Stimulated activated CD4-positive, alpha-beta T cell treated with anti-CD3 and anti-CD28 coated beads, Interleukin-2, amount 100 ng/mL, for 48 hours (primary cell): ENCODE data around the gene TEX13B.
"Not testable (repeated sequence)": the region's sequence is repeated elsewhere in the genome, so short reads cannot be mapped to it uniquely, and the experiment has no call there.

Experiments used
- DNase-seq, 2 donors: peaks; one replicate each; pipeline ENCODE4 v3.0.0-alpha.2; 2020

TEX13B gene, protein sequence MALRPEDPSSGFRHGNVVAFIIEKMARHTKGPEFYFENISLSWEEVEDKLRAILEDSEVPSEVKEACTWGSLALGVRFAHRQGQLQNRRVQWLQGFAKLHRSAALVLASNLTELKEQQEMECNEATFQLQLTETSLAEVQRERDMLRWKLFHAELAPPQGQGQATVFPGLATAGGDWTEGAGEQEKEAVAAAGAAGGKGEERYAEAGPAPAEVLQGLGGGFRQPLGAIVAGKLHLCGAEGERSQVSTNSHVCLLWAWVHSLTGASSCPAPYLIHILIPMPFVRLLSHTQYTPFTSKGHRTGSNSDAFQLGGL

DNA sequence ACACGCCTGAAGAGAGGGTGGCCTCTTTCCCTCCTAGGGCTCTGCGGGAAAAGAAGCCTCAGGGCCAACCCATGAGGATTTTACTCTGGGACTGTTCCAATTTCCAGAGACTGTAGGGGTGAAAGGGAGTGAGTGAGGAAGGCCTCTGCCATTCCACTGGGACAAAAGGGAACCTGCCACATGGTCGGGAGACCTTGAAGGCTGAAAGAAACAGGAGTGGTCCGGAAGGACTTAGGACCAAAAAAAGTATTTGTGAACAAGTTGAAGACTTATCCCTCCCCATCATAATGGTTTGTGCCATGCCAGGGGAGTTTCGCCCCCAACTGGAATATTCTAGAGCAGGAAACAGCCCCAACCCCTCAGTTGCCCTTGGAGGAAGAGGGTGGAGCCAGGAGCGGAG is at the start of gene TEX13B:
TEX13B (minus strand) TSS at position 15 of the 400 bp plus-strand sequence. CDS start 243 bp downstream, outside the sequence.
- DNase-seq = no peak

DNA sequence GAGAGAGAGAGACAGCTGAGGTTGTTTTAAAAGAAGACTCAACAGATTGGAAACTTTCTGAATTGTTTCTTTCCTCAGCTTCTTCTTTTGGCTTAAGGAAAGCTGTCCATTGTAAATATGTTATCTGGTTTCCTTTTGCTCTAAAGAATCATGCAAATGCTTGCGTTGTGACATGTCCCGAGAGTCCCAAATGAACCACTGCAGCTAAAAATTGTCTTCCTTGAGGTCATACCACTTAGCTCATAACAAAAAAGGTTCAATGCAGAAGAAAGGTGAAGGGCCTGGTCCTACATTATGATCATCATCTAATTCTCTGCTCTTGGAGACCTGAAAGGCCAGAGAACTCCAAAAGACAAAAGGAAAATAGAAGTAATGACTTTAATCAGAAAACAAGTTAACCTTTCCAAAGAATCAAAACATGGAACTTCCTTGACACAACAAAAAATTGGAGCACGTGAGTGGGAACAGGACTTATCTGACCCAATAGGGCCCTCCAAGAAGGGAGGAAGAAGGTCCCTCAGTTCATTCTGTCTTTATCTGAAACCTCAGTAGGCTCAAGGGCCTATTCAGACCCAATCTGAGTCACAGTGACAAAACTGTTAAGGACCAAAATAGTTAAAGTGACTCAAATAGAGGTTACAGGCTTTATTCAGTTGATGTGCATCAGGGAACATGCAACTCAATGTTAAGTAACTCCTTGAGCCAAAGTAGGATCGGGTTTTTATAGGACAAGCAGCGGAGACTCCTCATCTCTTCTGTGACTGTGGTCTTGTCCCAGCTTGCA is 48.0 kb upstream of the TEX13B start:
- no peak for DNase-seq

DNA sequence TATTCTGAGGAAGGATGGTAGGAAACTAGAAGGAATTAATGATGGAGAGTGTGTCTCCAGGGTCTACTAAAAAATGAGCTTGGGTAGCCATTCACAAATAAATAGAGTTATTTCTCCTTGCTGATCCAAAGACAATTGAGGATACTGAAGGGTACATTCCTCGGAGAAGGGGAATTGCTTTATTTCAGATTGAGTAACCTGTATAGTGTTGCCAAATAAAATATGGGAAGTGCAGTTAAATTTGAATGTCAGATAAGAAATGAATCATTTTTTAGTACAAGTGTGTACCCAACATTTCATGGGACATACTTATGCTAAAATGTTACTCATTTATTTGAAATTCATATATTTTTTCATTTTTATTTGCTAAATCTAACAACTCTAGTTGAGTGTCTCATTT is 46.7 kb upstream of the TEX13B start:
- no peak for DNase-seq

DNA sequence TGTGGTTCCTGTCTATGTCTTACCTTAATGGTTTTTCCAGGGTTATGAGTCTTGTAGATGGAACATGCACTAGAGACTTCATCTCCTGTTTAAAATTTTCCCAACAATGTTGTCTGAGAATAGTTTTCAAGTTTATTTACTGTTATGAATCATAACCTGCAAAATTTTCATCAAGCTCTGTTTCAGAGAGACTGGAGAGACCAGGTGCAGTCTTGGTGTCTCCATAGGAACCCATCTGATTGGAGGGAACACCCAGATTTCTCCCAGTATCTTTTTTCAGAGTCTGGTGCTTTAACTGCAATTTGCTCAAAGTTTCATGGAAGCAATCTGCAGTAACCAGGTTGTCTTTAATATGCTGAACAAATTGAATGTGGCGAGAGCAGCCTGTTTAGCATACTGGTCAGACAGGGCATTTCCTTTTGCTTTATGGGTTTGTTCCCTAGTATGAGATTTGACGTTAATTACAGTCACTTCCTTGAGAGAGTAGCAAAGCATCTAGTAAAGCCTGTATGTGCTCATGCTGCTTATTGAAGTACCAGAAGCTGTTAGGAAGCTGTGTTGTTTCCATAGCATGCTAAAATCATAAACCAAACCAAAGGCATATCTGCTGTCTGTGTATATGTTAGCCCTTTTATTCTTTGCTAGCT is 43.9 kb upstream of the TEX13B start:
- DNase-seq = no peak

DNA sequence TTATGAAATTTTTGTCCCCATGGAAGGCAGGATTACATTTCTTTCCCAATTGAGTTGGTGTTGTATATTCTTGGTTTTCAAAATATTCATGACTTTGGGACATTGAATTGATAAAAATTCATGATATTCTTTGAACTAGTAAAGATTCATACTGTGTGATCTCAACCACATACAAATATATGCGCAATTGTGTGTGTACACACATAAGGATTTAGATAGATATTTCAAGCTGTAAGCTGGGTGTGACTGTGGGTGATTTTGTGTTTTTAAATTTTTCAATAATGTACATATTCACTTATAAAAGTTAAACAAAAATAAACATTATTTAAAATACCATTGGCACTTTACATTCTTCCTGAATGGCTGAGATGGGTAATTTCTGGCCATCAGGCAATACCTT is 43.2 kb upstream of the TEX13B start:
- no peak for DNase-seq

DNA sequence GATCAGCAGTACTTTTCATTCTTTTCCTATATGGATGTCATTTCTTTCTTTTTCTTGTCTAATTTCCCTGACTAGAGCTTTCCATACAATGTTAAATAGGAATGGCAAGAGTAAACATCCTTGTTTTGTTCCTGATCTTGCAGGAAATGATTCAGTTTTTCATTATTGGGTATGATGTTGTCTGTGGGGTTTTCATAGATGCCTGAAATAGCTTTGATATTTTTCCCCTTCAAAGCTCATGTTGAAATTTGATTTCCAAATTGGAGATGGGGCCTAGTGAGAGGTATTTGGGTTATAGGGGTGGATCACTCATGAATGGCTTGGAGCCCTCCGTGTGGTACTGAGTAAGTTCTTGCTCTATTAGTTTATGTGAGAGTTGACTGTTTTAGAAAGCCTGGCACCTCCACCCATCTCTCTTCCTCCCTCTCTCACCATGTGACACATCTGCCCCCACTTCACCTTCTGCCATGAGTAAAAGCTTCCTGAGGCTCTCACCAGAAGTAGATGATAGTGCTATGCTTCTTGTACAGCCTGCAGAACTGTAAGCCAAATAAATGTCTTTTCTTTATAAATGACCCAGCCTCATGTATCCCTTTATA is 40.4 kb upstream of the TEX13B start:
- DNase-seq = no peak

DNA sequence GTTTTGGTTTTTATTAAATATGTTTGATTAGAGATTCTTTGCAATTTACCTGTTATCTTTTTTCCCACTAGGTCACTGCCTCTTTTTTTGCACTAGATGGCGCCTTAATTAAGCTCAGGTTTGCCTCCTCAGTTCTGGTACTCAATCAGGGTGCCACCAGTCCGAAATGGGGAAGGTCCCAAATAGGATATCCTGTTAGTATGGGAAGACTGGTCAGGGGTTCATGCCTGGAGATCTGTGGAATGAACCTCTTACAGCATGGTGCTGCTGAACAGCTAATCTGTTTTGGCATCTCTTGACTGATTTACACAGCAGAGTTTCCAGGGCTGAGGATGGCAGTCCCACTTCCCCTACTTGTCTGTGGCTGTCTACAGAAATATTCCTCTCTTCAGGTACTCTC is 38.5 kb upstream of the TEX13B start:
- DNase-seq = no peak

DNA sequence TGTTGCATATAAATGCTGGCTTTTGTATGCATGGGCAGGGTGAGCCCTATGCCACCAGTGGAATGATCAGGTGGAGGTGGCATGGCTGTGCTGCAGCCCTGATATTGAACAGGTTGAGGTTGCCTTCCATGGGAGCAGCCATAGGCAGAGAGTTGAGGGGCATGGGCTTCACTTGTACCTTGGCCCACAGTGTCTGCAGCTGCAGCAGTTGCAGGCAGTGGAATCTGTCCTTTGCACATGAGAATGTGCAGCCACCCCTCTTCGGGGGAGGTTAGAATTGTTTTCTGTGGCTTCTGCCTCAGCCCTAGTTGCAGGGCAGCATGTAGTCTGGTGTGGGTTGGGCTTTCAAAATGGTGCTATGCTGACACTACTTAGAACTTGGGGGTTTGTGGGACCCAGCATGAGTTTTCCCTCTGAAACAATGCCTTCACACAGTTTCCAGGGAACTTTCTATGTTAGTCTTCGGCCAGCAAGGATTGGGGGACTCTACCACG is 37.3 kb upstream of the TEX13B start:
- DNase-seq = no peak

DNA sequence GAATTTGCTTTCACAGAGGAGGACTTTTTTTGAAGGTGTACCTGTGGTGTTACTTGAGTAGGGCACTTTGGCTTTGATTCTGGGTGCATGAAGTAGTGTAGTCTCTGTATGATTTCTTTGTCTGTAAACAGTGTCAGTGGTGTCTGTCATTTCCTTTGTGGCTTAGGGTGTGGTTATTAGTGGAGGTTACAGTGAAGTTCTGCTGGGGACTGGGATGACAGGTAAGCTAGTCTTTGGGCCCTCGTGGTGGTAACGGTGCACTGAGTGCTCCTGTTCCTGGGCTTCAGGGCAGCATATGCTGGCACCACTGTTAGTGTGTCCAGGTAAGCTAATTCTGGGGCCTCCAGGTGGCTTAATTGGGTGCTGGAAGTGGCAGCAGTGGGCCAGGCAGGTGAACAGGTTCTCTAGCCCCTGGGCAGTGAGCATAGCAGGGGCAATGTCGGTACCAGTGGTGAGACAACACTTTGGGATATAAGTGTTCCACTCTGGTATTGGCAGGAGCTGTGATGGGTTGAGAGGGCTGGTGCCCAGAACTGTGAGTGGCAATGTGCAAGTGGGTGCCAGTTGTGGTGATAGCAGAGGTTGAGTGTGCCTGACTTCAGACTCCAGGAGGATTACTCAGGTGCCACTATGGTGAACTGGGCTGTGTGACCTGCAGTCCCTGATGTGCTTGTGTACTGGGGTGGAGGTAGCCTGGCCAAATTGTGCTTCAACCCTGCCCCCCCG is 36.6 kb upstream of the TEX13B start:
- no peak for DNase-seq

DNA sequence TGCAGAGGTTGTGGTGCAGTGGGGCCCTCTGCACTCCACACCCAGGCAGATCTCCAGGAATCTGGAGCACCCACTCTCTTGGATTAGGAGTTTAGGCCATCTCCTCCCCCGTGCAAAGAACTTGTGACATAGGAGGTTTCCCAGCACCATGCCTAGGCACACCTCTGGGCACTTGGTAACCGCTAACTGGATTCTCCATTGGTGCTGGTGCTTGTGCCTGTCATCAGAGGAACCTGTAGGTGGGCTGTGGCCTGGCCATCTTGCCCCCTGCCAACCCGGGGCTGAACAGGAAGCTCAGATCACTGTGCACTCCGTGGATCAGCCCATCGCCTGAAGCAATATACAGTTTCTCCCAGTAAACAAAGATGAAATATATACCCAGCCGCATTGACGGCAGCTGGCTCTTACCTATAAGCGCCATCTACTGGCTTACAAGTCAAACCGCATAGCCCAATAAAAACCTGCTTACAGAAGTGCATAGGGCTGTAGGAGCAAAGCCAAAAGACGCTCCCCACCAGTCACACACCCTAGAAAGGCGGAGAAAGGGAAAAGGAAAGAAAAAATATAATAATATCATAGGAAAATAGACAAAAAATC is 19.1 kb upstream of the TEX13B start:
- DNase-seq = no peak

DNA sequence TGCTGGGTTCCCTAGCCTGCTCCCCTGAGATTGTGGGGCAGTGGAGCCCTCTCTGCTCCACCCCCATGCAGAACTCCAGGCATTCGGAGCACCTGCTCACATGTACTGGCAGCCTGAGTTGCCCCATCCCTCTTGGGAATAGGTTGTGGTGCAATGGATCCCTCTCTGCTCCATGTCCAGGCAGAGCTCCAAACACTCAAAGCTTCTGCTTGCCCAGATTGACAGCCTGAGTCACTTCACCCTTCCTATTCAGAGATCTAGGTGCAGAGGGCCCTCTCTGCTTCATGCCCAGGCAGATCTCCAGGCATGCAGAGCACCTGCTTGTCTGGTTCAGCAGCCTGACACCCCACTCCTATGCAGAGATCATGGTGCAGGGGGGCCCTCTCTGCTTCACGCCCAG is 18.6 kb upstream of the TEX13B start:
- no peak for DNase-seq

DNA sequence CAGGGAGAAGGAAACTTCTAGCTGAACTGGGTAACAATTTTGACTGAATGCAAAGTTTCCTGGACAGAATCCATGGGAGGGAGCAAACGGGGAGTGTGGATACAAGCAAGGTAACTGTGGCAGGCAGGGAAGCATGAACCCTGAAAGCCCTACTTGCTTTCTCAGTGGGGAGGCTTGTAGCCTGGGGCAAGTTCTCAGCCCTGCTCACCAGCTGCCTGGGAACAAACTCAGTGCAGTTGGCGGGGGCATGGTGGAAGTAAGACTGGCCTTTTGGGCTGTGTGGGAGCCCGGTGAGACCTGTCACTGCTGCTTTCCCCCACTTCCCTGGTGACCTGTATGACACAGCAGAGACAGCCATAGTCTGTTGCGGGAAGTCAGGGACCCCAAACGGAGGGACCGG is 14.0 kb upstream of the TEX13B start:
- no peak for DNase-seq

DNA sequence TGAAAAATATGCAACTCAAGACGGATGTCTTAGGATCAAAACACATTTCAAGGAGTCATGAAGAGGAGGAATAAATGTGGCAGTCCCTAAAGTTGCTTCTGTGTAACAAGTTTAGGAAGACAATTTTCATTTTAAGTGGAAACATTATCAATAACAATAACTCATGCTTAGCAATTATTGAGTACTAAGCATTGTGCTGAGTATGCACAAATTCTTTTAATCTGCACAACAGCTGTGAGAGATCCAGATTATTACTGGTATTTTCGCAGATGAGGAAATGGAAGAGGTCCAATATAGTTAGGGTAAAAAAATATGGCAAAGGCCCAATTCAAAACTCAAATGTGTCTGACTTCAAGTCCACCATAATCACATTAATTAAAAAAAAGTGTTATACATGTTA is 2.9 kb upstream of the TEX13B start:
- DNase-seq = no peak

DNA sequence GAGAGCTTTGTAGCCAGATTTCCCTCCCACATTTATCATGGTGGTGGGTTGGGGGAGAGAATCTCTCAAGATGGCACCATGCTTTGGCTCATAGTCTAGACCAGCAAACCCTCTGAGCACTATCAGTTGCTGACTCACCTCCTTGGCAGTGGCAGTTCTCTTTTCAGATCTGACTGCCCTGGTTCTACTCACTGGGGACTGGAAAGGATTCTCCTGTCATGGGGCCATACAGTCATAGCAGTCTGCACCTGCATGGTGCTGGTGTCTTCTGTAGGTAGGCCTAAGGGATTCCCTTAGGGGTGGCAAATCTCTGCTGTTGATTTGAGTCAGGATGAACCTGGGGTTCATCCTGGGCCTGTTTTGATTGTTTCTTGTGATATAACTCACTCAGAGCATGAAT is 2.6 kb downstream of the TEX13B start:
- DNase-seq = no peak

DNA sequence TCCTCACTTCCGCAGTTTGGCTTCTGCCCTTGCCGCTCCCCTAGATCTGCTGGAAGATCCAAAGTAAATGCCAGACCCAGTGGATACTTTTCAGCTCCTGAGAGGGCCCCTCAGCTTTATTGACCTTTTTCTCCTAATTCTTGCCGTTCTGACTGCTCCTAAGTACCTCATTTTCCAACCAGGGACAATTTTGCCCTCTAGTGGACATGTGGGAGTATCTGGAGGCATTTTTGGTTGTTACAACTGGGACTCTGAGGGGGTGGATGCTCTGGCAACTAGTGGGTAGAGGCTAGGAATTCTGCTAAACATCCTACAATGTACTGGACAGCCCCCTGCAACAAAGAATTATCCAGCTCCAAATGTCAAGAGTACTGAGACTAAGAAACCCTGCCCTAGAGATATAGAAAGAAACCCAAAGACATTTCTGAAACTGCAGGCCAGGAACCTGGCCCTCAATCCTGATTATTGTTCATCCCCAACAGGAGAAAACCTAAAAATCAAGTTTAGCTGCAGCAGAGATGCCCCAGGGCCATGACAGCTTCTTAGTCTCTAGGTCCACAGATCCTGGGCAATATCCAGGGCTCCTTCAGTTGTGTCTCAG is 3.4 kb downstream of the TEX13B start:
- DNase-seq = no peak

DNA sequence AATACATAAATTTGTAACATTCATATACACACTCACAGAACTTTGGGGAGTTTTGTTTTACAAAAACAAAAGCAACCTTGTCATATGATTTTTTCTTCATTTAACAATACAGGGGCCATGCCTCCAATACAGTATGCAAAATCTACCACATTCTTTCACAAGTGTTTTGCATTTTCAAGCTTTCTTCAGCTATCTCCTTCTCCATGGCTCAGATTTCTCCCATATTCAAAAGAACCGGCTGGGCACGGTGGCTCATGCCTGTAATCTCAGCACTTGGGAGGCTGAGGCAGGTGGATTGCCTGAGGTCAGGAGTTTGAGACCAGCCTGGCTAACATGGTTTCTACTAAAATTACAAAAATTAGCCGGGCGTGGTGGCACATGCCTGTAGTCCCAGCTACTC is 4.1 kb downstream of the TEX13B start:
- DNase-seq = no peak

DNA sequence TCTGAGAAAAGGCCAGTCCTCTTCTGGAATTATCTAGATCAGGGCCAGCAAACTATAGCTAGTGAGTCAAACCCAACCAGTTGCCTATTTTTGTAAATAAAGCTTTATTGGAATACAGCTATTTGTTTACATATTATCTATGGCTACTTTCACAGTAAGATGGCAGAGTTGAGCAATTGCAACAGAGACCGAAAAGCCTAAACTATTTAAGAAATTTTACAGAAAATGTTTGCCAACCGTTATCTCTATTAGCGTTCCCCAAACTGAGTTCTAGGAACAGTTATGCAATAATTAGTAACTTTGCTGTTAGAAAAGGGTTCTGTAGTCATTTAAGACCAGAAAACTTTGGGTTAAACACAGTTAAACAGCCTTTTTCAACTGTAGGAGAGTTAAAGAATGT is 10.5 kb downstream of the TEX13B start:
- DNase-seq = no peak

DNA sequence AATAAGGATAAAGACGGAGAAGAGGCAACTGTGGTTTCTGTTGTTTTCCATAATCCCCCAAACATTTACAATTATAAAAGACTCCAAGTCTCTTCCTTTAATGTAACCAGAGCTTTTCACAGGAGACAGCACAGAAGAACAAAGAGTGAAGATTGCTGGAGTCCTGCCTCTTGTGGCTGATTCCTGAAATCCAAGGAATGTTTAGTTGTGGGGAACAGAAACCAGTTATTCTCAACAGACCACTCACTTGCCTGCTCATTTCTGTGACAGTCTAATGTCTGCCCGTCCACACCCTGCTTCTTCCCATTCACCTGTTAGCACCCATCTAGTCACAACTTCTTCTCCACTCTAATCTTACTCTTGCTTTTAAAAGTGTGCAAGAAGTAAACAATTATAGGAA is 12.1 kb downstream of the TEX13B start:
- no peak for DNase-seq

DNA sequence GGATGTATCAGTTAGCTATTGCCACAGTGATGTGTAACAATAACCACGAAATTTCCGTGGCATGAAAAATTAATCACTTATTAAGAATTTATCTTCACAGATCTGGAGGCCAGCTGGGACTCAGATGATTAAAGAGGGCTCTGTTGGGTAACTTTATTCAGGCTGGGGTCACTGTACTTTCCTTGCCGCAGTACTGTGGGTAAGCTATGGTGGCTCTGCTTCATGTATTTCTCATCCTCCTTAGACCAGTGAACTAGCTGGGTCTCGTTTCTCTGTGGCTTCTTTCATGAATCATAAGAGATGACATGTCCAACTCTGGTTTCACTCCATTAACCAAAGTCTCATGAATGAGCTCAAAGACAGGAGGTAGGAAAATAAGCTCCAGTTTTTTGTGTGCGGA is 13.5 kb downstream of the TEX13B start:
- DNase-seq = no peak

DNA sequence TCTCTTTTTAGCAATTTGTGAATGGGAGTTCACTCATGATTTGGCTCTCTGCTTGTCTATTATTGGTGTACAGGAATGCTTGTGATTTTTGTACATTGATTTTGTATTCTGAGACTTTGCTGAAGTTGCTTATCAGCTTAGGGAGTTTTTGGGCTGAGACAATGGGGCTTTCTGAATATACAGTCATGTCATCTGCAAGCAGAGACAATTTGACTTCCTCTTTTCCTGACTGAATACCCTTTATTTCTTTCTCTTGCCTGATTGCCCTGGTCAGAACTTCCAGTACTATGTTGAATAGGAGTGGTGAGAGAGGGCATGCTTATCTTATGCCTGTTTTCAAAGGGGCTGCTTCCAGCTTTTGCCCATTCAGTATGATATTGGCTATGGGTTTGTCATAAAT is 26.8 kb downstream of the TEX13B start:
- not testable (repeated sequence) for DNase-seq

DNA sequence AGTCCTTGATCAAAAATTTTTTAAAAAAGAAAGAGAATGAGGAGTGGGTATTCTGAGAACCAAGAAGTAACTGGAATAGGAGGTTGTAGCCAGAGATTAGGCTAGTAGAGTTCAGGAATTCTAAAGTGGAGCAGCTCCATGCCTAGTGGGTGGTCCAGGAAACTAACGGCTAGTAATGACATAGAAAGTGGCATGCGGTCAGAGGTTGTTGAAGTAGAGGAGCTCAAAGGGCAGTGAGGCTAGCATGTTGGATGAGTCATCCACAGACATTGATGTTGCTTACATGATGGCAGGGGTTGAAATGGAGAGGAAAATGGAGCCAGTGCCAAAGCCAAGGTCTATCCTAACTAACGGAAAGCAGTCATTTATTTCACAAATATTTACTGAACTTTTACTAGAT is 42.1 kb downstream of the TEX13B start:
- no peak for DNase-seq

DNA sequence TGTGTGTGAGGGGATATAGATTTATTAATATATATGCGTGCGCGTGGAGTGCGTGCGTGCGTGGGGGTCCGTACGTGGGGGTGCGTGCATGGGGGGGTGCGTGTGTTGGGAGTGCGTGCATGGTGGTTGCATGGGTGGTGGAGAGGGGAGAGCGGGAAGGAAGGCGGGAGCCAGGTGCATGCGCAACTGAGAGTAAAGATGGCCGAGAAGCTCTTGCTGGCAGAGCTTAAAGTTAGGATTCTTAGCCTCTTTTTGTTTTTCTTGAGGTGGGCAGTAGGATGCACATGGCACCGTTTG is 45.8 kb downstream of the TEX13B start:
- no peak for DNase-seq
